Right lobe of liver (tissue), 6 donors: Measurements from ENCODE around the gene MOBP. TPM values are rescaled to one million over a fixed set of nuclear protein-coding genes. Genes with fewer than 3 reads are reported as not detected.
"Not testable (repeated sequence)": the region's sequence is repeated elsewhere in the genome, so short reads cannot be mapped to it uniquely, and the experiment has no call there.

Experiments
- ATAC-seq, 4 donors: fragments of 200-7000 bp; cut with Tn5 transposase; one replicate each; pipeline ENCODE4 v1.9.1; 2020; ENCODE audit warnings: mild to moderate bottlenecking in 4 of 4, moderate library complexity in 4 of 4
- DNase-seq, 3 donors: peaks; one replicate each; pipeline ENCODE4 v3.0.0-alpha.2; 2020
- H3K27ac ChIP-seq, 3 donors: fragments of 200-600 bp; one replicate each; pipeline ENCODE4 v1.8.0; 2022
- H3K27me3 ChIP-seq, 2 donors: fragments of 200-600 bp; one replicate each; pipeline ENCODE4 v1.8.0; 2022
- H3K36me3 ChIP-seq, 4 donors: fragments of 200-600 bp; sonication (generic) in 1 of 4; one replicate each; pipeline versions ENCODE4 v1.5.1 to v1.8.0; 2017 to 2022; ENCODE audit warnings: control low read depth in 1 of 4
- H3K4me1 ChIP-seq, 4 donors: fragments of 200-600 bp; sonication (generic) in 1 of 4; one replicate each; pipeline versions ENCODE4 v1.5.1 to v1.8.0; 2017 to 2022; ENCODE audit warnings: control low read depth in 1 of 4
- H3K4me3 ChIP-seq, 3 donors: fragments of 200-600 bp; one replicate each; pipeline ENCODE4 v1.8.0; 2022
- H3K9me3 ChIP-seq, 4 donors: fragments of 200-600 bp; sonication (generic) in 1 of 4; one replicate each; pipeline versions ENCODE4 v1.5.1 to v1.8.0; 2017 to 2022; ENCODE audit warnings: control low read depth in 1 of 4
- POLR2A ChIP-seq: fragments of 450-650 bp; IDR thresholded peaks from one replicate; pipeline ENCODE4 v1.6.1; 2017; ENCODE audit warnings: antibody characterized with exemption, mild to moderate bottlenecking
- WGBS: methylation state at CpG from one replicate; pipeline ENCODE4 v1.1.6; 2018; ENCODE audit warnings: low coverage, low lambda C conversion rate; ENCODE audit not compliant: insufficient coverage; ENCODE audit errors: missing lambda C conversion rate; 5-methylcytosine and 5-hydroxymethylcytosine counted together
- intact Hi-C, 2 donors: fragments of 100-400 bp; cut with DNase I; formaldehyde crosslinking; loops; one replicate each; pipeline versions ENCODE4 v1.11.2 to v1.14.1; 2022
- total RNA-seq, 6 experiments: library from RNA; depleted of rRNA in 2 of 6; stranded (reverse); fragments of >200 nt in 2 of 6; fragmentation: NEBNext Ultra II Directional in 3 of 6; extraction: Animal tissue kit (Norgen Biotek cat#: 25700) in 3 of 6; gene quantifications; one replicate each; pipeline versions ENCODE4 v1.1.0 to v1.2.4, GENCODE V29; 2016 to 2023
- TF ChIP-seq, protein P1 (sequence below), 4 donors: fragments of 200-600 bp in 3 of 4; fragments of 450-650 bp in 1 of 4; IDR thresholded peaks; one replicate each; pipeline versions ENCODE4 v1.5.1 to v1.8.0; 2016 to 2022; ENCODE audit warnings: antibody characterized with exemption in 4 of 4, mild to moderate bottlenecking in 2 of 4
- donor health status: DM: no; HTN: yes; CAD: no.
- donor health status: DM: no; HTN: no; CAD: no.
- donor health status: DM: no; HTN: no; CAD: no.
- donor health status: DM: no; HTN: yes; CAD: no.
- donor health status: DM: no; HTN: yes; CAD: no.

MOBP gene
- total RNA-seq, 6 experiments from 2014 or later, result not detected

DNA sequence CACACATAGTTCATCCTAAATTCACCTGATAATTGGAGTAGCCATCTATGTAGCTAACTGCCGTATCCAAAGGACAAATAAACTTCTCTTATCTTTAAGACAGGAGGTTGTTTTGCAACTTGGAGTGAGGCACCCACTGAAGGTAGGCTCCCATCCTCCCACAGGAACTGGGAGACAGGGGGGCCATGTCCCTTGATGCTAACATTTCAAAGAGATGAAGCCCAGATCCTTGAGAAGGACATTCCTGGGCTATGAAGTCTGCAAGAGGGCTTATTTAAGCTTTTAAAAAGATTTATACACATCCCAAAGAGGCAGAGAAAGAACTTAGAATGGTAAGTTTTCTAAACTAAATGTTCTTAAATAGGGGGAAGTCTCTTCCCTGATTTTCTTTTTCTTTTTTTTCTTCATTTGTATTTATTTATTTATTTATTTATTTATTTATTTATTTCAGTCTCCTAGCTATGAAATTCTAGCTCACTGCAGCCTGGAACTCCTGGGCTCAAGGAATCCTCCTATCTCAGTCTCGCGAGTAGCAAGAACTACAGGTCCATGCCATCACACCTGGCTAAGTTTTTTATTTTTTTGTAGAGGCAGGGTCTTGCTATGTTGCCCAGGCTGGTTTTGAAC lies 12.8 kb upstream of the MOBP start:
- intact Hi-C loops, result no loop called here
- H3K4me1 ChIP-seq, result no peaks in the 10 kb centered on the region
- H3K36me3 ChIP-seq, result no peaks in the 10 kb centered on the region
- 20% methylated on average over 2 of the region's 3 CpGs for WGBS
- no peaks in the 10 kb centered on the region for H3K9me3 ChIP-seq
- no peaks in the 10 kb centered on the region for H3K27me3 ChIP-seq
- no peak for DNase-seq
- no peak for ATAC-seq
- H3K27ac ChIP-seq, result no peak overlapping the region
- TF ChIP-seq POLR2A, result no peak
- TF ChIP-seq, protein P1, sequence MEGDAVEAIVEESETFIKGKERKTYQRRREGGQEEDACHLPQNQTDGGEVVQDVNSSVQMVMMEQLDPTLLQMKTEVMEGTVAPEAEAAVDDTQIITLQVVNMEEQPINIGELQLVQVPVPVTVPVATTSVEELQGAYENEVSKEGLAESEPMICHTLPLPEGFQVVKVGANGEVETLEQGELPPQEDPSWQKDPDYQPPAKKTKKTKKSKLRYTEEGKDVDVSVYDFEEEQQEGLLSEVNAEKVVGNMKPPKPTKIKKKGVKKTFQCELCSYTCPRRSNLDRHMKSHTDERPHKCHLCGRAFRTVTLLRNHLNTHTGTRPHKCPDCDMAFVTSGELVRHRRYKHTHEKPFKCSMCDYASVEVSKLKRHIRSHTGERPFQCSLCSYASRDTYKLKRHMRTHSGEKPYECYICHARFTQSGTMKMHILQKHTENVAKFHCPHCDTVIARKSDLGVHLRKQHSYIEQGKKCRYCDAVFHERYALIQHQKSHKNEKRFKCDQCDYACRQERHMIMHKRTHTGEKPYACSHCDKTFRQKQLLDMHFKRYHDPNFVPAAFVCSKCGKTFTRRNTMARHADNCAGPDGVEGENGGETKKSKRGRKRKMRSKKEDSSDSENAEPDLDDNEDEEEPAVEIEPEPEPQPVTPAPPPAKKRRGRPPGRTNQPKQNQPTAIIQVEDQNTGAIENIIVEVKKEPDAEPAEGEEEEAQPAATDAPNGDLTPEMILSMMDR (IDR thresholded peaks at IDR 0.05), result no peak
- no peak overlapping the region for H3K4me3 ChIP-seq

DNA sequence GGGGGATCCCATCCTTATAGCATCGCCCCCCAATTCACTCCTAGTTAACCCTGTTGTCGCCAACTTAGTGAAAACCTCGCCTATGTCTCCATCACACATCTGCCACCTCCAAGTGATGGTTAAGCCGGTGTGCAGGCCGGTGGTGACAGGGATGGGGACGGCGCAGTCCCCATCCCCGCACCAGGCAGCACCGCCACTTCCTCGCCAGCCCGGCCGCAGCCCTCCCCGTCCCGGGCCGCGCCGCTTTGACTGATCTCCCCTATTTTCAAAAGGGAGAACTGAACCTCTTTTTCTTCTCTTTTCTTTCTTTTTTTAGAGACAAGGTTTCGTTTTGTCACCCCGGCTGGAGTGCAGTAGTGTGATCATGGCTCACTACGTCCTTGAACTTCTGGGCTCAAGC lies 11.3 kb upstream of the MOBP start:
- intact Hi-C loops, result no loop called here
- no peaks in the 10 kb centered on the region for H3K9me3 ChIP-seq
- no peak overlapping the region for H3K27ac ChIP-seq
- no peak overlapping the region for H3K4me3 ChIP-seq
- ATAC-seq, result no peak
- no peaks in the 10 kb centered on the region for H3K4me1 ChIP-seq
- no peaks in the 10 kb centered on the region for H3K36me3 ChIP-seq
- WGBS, result 81% methylated on average over 14 of the region's 20 CpGs
- no peak for DNase-seq
- no peak for TF ChIP-seq POLR2A
- H3K27me3 ChIP-seq, result no peaks in the 10 kb centered on the region

DNA sequence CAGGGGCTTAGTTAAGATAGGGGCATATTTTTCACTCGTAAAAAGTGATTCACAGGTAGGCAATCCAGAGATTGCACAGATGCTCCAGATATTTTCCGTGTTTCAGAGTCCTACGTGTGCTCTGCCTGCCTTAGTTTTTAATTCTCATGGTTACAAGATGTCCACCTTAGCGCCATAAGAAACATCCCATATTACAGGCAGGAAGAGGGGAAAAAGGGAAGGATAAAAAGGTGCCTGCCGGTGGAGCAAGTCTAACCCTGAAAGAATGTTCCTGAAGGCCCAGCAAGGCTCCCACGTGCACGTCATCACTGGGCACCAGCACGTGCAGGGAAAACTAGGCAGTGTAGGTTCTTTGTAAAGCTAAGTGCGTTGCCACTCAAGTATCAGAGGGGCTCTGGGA lies 10.1 kb upstream of the MOBP start:
- Histone ChIP-seq H3K27ac (no peak overlapping the region), H3K4me3 (no peak overlapping the region), H3K36me3 (no peaks in the 10 kb centered on the region), H3K27me3 (no peaks in the 10 kb centered on the region), H3K4me1 (no peaks in the 10 kb centered on the region), H3K9me3 (no peaks in the 10 kb centered on the region)
- DNase-seq, result no peak
- 73% methylated on average over 8 of the region's 9 CpGs for WGBS
- ATAC-seq, result no peak
- intact Hi-C loops, result no loop called here
- TF ChIP-seq POLR2A, result no peak
- TF ChIP-seq, protein P1 (IDR thresholded peaks at IDR 0.05), result no peak

DNA sequence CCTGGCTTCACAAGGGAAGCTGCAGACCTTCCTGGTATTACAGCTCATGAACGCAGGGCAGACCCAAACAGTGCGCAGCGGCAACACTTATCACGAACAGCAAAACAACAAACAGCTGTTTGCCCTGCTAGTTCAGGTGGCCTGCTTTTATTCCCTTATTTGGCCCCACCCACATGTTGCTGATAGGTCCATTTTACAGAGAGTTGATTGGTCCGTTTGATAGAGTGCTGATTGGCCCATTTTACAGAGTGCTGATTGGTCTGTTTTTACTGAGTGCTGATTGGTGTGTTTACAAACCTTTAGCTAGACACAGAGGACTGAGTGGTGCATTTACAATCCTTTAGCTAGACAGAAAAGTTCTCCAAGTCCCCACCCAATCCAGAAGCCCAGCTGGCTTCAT lies 8.9 kb upstream of the MOBP start:
- intact Hi-C loops, ATAC-seq, H3K9me3 ChIP-seq, H3K36me3 ChIP-seq, H3K4me1 ChIP-seq, H3K4me3 ChIP-seq, H3K27ac ChIP-seq, DNase-seq, H3K27me3 ChIP-seq: not testable (repeated sequence)
- 57% methylated on average over 3 of the region's 5 CpGs for WGBS

DNA sequence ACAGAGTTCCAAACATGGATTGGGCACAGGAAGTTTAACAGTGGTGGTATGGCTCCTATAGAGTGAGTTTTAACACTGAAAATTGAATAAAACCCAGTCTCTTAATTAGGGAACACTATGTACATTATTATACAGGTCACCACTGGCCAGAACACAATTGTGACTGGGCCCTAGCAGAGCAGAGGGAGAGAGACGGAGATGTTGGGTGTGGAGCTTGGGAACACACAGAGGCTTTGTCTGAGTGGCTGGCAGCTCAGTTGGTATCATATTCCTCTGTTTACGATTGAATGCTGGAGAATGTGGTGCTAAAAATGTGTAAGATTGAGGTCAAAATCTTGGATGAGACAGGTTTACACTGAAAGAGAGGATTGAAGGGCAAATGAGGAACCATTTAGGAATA lies 6.8 kb upstream of the MOBP start:
- no peaks in the 10 kb centered on the region for H3K4me1 ChIP-seq
- H3K4me3 ChIP-seq, result no peak overlapping the region
- 60% methylated on average over 2 of the region's 2 CpGs for WGBS
- H3K9me3 ChIP-seq, result no peaks in the 10 kb centered on the region
- DNase-seq (no peak), ATAC-seq (no peak)
- H3K27ac ChIP-seq, result no peak overlapping the region
- no peaks in the 10 kb centered on the region for H3K36me3 ChIP-seq
- TF ChIP-seq POLR2A, result no peak
- TF ChIP-seq, protein P1 (IDR thresholded peaks at IDR 0.05), result no peak
- intact Hi-C loops, result no loop called here
- no peaks in the 10 kb centered on the region for H3K27me3 ChIP-seq

DNA sequence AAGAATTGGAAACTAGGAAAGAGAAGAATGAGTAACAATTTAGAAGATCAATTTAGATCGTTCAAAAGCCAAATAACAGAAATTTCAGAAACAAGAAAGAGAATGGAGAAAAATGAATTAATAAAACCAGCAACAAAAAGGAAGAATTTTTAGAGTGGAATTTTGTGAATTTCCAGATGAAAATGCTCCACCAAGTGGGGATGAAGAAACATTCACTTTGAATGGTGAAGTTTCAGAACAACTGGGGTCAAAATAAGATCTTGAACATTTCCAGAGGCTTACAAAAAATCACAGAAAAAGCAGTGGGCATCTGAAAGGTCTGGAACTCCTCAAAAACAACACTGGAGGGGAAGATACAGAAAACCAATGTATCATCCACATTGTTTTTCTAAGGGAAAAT lies 4.2 kb upstream of the MOBP start:
- H3K9me3 ChIP-seq, result no peaks in the 10 kb centered on the region
- no peak overlapping the region for H3K4me3 ChIP-seq
- H3K27me3 ChIP-seq, result no peaks in the 10 kb centered on the region
- H3K4me1 ChIP-seq, result no peaks in the 10 kb centered on the region
- TF ChIP-seq, protein P1 (IDR thresholded peaks at IDR 0.05), result no peak
- no peak for TF ChIP-seq POLR2A
- WGBS, result 17% methylated on average over 1 of the region's 1 CpG
- ATAC-seq (no peak), DNase-seq (no peak)
- H3K27ac ChIP-seq, result no peak overlapping the region
- H3K36me3 ChIP-seq, result no peaks in the 10 kb centered on the region
- intact Hi-C loops, result no loop called here
